Vagina (tissue), 2 donors: ENCODE data around the gene RNASE4.

Experiments used
- POLR2A ChIP-seq, 2 donors: fragments of 450-650 bp; IDR thresholded peaks; one replicate each; pipeline ENCODE4 v1.6.1; 2017; ENCODE audit warnings: antibody characterized with exemption in 2 of 2, mild to moderate bottlenecking in 2 of 2, moderate library complexity in 2 of 2
- TF ChIP-seq, protein P1 (sequence below), 3 experiments: fragments of 450-650 bp in 2 of 3; fragments of 200-600 bp in 1 of 3; sonication (generic) in 1 of 3; IDR thresholded peaks; one replicate each; pipeline ENCODE4 v1.5.1; 2017 to 2019; ENCODE audit warnings: antibody characterized with exemption in 3 of 3, mild to moderate bottlenecking in 2 of 3, moderate library complexity in 2 of 3

DNA sequence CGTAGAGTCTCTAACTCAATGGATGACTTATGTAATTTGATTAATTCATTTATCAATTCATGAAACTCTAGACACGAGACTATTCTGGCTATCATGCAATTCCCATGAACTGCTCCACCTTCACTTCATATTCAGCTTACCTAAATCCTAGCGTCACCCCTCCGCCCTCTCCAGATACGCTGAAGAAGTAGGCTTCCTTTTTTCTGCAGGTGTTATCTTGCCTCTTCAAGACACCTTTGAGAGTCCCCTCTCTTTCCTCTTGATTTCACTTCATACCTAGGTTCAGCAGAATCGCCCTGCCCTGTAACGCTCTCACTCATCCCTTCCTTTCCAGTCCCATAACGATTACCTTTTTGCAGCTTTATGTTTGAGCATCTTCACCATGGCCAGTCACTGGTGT, 4.0 kb upstream of the RNASE4 start:
- TF ChIP-seq, protein P1, sequence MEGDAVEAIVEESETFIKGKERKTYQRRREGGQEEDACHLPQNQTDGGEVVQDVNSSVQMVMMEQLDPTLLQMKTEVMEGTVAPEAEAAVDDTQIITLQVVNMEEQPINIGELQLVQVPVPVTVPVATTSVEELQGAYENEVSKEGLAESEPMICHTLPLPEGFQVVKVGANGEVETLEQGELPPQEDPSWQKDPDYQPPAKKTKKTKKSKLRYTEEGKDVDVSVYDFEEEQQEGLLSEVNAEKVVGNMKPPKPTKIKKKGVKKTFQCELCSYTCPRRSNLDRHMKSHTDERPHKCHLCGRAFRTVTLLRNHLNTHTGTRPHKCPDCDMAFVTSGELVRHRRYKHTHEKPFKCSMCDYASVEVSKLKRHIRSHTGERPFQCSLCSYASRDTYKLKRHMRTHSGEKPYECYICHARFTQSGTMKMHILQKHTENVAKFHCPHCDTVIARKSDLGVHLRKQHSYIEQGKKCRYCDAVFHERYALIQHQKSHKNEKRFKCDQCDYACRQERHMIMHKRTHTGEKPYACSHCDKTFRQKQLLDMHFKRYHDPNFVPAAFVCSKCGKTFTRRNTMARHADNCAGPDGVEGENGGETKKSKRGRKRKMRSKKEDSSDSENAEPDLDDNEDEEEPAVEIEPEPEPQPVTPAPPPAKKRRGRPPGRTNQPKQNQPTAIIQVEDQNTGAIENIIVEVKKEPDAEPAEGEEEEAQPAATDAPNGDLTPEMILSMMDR (IDR thresholded peaks at IDR 0.05) = no peak
- no peak for TF ChIP-seq POLR2A (IDR thresholded peaks at IDR 0.05)
